Psoas muscle (tissue), 8 donors: Measurements from ENCODE around the gene FOXE3. TPM values are rescaled to one million over a fixed set of nuclear protein-coding genes. Genes with fewer than 3 reads are reported as not detected.

Experiments used
- ATAC-seq, 4 donors: fragments of 200-7000 bp; cut with Tn5 transposase; one replicate each; pipeline ENCODE4 v1.9.1; 2020; ENCODE audit warnings: moderate library complexity in 3 of 4, mild to moderate bottlenecking in 2 of 4
- DNase-seq, 2 donors: peaks; one replicate each; pipeline ENCODE4 v3.0.0-alpha.2; 2020
- H3K27ac ChIP-seq: fragments of 200-600 bp; one replicate; pipeline ENCODE4 v1.8.0; 2022
- H3K27me3 ChIP-seq, 3 donors: fragments of 200-600 bp in 1 of 3; one replicate each; pipeline versions ENCODE4 v1.6.1 to v1.8.0; 2013 to 2022; ENCODE audit warnings: low read length in 2 of 3, mild to moderate bottlenecking in 2 of 3, moderate library complexity in 1 of 3; ENCODE audit not compliant: insufficient read depth in 3 of 3
- H3K36me3 ChIP-seq, 2 donors: fragments of 200-600 bp in 1 of 2; one replicate each; pipeline versions ENCODE4 v1.6.1 to v1.8.0; 2013 to 2022; ENCODE audit warnings: low read depth in 1 of 2, mild to moderate bottlenecking in 1 of 2, moderate library complexity in 1 of 2; ENCODE audit not compliant: insufficient read depth in 1 of 2
- H3K4me1 ChIP-seq: fragments of 200-600 bp; one replicate; pipeline ENCODE4 v1.8.0; 2022
- H3K4me3 ChIP-seq: fragments of 200-600 bp; one replicate; pipeline ENCODE4 v1.8.0; 2022; ENCODE audit warnings: mild to moderate bottlenecking
- H3K9me3 ChIP-seq: fragments of 200-600 bp; one replicate; pipeline ENCODE4 v1.8.0; 2022
- WGBS, 3 donors: extraction: QIAGEN DNeasy Blood & Tissue Kit; methylation state at CpG; one replicate each; pipeline versions ENCODE4 v1.1.6 to v1.1.7; 2013; 5-methylcytosine and 5-hydroxymethylcytosine counted together
- intact Hi-C, 2 donors: fragments of 100-400 bp; cut with DNase I; formaldehyde crosslinking; loops; one replicate each; pipeline versions ENCODE4 v1.11.0 to v1.14.2; 2022
- polyA plus RNA-seq, 3 donors: library from polyadenylated mRNA; stranded (reverse); fragments of 200-250 nt; gene quantifications; one replicate each; pipeline ENCODE4 v1.2.3, GENCODE V29; 2013
- total RNA-seq, 4 donors: library from RNA; stranded (reverse); fragmentation: NEBNext Ultra II Directional in 2 of 4; extraction: Animal tissue kit (Norgen Biotek cat#: 25700) in 2 of 4; gene quantifications; one replicate each; pipeline versions ENCODE4 v1.2.1 to v1.2.4, GENCODE V29; 2021 to 2023
- TF ChIP-seq, protein P1 (sequence below): fragments of 200-600 bp; IDR thresholded peaks from one replicate; pipeline ENCODE4 v1.8.0; 2022; ENCODE audit warnings: antibody characterized with exemption
- donor health status: healthy with polysubstance abuse.
- donor health status: DM: no; HTN: no; CAD: no; lungs with moderate emphysema.
- donor health status: Bipolar disorder and iron deficiency.
- donor health status: healthy.
- donor health status: DM: yes; HTN: yes; CAD: no.
- donor health status: DM: no; HTN: no; CAD: no.
- donor health status: DM: no; HTN: no; CAD: no.
- donor health status: DM: yes; HTN: yes; CAD: no.

Gene FOXE3
- total and polyA plus RNA-seq, 7 donors = 0.03 to 0.10 (median 0.08) TPM; not detected in 4

GRCh38 chr1:47411436-47411835 lies 4.6 kb upstream of the FOXE3 start:
- H3K9me3 ChIP-seq = no peaks in the 10 kb centered on the region
- no peaks in the 10 kb centered on the region for H3K4me1 ChIP-seq
- ATAC-seq (no peak), DNase-seq (no peak)
- no peaks in the 10 kb centered on the region for H3K36me3 ChIP-seq
- H3K27me3 ChIP-seq = peaks cover 0 to 29% (median 5%) of the 10 kb centered on the region in 3 donors
- intact Hi-C loops = no loop called here
- no peak overlapping the region for H3K27ac ChIP-seq
- no peak overlapping the region for H3K4me3 ChIP-seq
- 46 to 62% (median 51%) methylated on average over 2 of the region's 2 CpGs for WGBS, 3 donors
- TF ChIP-seq, protein P1, sequence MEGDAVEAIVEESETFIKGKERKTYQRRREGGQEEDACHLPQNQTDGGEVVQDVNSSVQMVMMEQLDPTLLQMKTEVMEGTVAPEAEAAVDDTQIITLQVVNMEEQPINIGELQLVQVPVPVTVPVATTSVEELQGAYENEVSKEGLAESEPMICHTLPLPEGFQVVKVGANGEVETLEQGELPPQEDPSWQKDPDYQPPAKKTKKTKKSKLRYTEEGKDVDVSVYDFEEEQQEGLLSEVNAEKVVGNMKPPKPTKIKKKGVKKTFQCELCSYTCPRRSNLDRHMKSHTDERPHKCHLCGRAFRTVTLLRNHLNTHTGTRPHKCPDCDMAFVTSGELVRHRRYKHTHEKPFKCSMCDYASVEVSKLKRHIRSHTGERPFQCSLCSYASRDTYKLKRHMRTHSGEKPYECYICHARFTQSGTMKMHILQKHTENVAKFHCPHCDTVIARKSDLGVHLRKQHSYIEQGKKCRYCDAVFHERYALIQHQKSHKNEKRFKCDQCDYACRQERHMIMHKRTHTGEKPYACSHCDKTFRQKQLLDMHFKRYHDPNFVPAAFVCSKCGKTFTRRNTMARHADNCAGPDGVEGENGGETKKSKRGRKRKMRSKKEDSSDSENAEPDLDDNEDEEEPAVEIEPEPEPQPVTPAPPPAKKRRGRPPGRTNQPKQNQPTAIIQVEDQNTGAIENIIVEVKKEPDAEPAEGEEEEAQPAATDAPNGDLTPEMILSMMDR = no peak

DNA sequence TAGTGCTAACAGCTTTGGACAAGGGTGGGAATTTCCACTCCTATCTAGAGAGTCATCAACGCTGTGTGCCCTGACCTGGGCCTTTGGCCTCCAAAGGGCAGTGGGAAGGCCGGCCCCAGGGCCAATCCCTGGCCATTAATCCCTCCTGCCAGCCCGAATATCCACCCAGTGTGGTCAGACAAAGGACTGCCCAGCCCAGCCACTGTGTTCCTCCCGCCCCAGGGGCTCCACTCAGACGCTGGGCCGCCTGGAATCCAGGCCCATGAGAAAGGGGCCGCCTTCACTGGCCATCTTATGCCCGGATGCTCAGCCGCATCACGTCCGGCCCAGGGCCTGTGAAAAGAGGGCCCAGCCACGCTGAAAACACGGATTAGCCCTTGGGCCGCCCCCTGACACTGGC lies 3.6 kb upstream of the FOXE3 start:
- no peak for DNase-seq
- Histone ChIP-seq H3K4me1 (no peaks in the 10 kb centered on the region), H3K4me3 (no peak overlapping the region), H3K36me3 (no peaks in the 10 kb centered on the region), H3K27ac (no peak overlapping the region), H3K9me3 (no peaks in the 10 kb centered on the region), H3K27me3 (peaks cover 0 to 39% (median 14%) of the 10 kb centered on the region in 3 donors)
- TF ChIP-seq, protein P1 = no peak
- 82 to 84% (median 83%) methylated on average over 14 of the region's 14 CpGs for WGBS, 3 donors
- intact Hi-C loops = no loop called here
- no peak for ATAC-seq

GRCh38 chr1:47416319-47417169 lies 459 bp downstream of the FOXE3 start:
- H3K27me3 ChIP-seq = peaks cover 0 to 62% (median 21%) of the 10 kb centered on the region in 3 donors
- no peak overlapping the region for H3K4me3 ChIP-seq
- no peaks in the 10 kb centered on the region for H3K36me3 ChIP-seq
- H3K27ac ChIP-seq = no peak overlapping the region
- no peaks in the 10 kb centered on the region for H3K9me3 ChIP-seq
- intact Hi-C loops = no loop called here
- no peak for DNase-seq
- no peaks in the 10 kb centered on the region for H3K4me1 ChIP-seq
- TF ChIP-seq, protein P1 = no peak
- no peak for ATAC-seq
- 1 to 2% (median 1%) methylated on average over 50 to 134 of the region's 134 CpGs for WGBS, 3 donors

DNA sequence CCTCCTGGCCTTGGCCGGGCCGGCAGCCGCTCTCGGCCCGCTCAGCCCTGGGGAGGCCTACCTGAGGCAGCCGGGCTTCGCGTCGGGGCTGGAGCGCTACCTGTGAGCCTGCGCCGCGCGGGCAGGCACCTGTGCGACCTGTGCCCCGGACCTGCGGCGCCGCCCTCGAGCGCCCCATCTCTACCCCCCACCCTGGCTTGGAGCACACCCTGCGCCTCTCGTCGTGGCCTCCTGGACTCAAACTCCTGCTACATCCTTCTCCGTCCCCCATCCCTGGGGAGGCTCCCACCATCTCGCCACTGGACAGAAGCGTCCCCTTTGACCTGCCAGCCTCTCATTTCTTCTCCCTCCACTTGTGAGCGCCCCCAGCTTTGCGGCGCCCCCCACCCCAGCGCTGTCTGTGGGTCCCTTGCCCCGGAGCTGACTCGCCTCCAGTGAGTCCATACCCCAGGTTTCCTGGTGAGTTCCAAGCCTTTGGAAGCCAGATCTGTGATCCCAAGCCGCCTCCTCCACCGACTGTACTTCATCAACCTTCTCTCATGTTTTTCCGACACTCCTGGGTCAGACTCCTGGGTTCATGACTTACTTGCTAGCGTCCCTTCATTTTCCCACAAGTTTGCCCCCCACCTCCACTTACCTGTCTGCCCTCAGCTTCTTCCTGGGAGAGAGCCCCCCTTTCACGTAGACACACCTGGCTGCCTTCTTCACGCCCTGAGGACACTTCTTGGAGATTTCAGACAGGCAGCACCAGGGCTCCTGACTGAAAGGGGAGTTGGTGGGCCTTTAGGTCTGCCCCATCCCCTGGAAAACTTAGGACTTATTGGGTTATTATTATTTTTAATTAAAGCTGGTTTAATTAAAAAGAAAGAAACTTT lies 1.3 kb downstream of the FOXE3 start:
- DNase-seq = no peak
- Histone ChIP-seq H3K27me3 (peaks cover 0 to 62% (median 21%) of the 10 kb centered on the region in 3 donors), H3K4me1 (no peaks in the 10 kb centered on the region), H3K9me3 (no peaks in the 10 kb centered on the region), H3K27ac (no peak overlapping the region), H3K36me3 (no peaks in the 10 kb centered on the region), H3K4me3 (no peak overlapping the region)
- TF ChIP-seq, protein P1 = no peak
- intact Hi-C loops = no loop called here
- 23 to 32% (median 27%) methylated on average over 29 to 39 of the region's 39 CpGs for WGBS, 3 donors
- ATAC-seq = no peak
